Ishikawa (cell line): ENCODE data around the gene STYX.

Source experiments
- CEBPB ChIP-seq: IDR thresholded peaks from 2 replicates; pipeline ENCODE4 v1.6.1; 2012
- CREB1 ChIP-seq: IDR thresholded peaks from 2 replicates; pipeline ENCODE4 v1.6.1; 2012; ENCODE audit warnings: low read depth
- EGR1 ChIP-seq: IDR thresholded peaks from 2 replicates; pipeline ENCODE4 v1.6.1; 2012
- EP300 ChIP-seq: IDR thresholded peaks from 2 replicates; pipeline ENCODE4 v1.6.1; 2012; ENCODE audit warnings: borderline replicate concordance
- FOXM1 ChIP-seq: IDR thresholded peaks from 2 replicates; pipeline ENCODE4 v1.6.1; 2012; ENCODE audit warnings: low read depth, borderline replicate concordance
- NFIC ChIP-seq: IDR thresholded peaks from 2 replicates; pipeline ENCODE4 v1.6.1; 2012
- RAD21 ChIP-seq: IDR thresholded peaks from 2 replicates; pipeline ENCODE4 v1.6.1; 2012; ENCODE audit warnings: low read depth
- TAF1 ChIP-seq: IDR thresholded peaks from 2 replicates; pipeline ENCODE4 v1.6.1; 2012; ENCODE audit warnings: low read depth, mild to moderate bottlenecking
- TCF12 ChIP-seq: IDR thresholded peaks from 2 replicates; pipeline ENCODE4 v1.6.1; 2012; ENCODE audit warnings: low read depth
- TEAD4 ChIP-seq: IDR thresholded peaks from 2 replicates; pipeline ENCODE4 v1.6.1; 2012
- USF1 ChIP-seq: IDR thresholded peaks from 2 replicates; pipeline ENCODE4 v1.6.1; 2012
- YY1 ChIP-seq: IDR thresholded peaks from 2 replicates; pipeline ENCODE4 v1.6.1; 2012; ENCODE audit warnings: low read depth
- ZBTB7A ChIP-seq: IDR thresholded peaks from 2 replicates; pipeline ENCODE4 v1.6.1; 2012; ENCODE audit warnings: low read depth
- TF ChIP-seq, protein P1 (sequence below): IDR thresholded peaks from 2 replicates; pipeline ENCODE4 v1.6.1; 2012
- TF ChIP-seq, protein P2 (sequence below): IDR thresholded peaks from 2 replicates; pipeline ENCODE4 v1.6.1; 2012; ENCODE audit warnings: low read depth, mild to moderate bottlenecking

STYX gene

GRCh38 chr14:52729925-52730708, at the start of gene STYX:
Gene STYX (plus strand): TSS chr14:52730166. CDS start chr14:52730475, 309 bp downstream.
- TF ChIP-seq YY1 (peak; percentile 87), CEBPB (no peak), FOXM1 (no peak), TEAD4 (no peak), EGR1 (peak; percentile 58; the same call in 1 of the 2 replicates), ZBTB7A (peak; percentile 88), EP300 (no peak), CREB1 (no peak; the same call in 1 of the 2 replicates), RAD21 (no peak), TAF1 (peak; percentile 93), NFIC (no peak), TCF12 (no peak), USF1 (no peak)
- TF ChIP-seq, protein P1, sequence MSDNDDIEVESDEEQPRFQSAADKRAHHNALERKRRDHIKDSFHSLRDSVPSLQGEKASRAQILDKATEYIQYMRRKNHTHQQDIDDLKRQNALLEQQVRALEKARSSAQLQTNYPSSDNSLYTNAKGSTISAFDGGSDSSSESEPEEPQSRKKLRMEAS: 0 out of 2 replicates have a peak, but pooled peaks have one; percentile 11
- TF ChIP-seq, protein P2, sequence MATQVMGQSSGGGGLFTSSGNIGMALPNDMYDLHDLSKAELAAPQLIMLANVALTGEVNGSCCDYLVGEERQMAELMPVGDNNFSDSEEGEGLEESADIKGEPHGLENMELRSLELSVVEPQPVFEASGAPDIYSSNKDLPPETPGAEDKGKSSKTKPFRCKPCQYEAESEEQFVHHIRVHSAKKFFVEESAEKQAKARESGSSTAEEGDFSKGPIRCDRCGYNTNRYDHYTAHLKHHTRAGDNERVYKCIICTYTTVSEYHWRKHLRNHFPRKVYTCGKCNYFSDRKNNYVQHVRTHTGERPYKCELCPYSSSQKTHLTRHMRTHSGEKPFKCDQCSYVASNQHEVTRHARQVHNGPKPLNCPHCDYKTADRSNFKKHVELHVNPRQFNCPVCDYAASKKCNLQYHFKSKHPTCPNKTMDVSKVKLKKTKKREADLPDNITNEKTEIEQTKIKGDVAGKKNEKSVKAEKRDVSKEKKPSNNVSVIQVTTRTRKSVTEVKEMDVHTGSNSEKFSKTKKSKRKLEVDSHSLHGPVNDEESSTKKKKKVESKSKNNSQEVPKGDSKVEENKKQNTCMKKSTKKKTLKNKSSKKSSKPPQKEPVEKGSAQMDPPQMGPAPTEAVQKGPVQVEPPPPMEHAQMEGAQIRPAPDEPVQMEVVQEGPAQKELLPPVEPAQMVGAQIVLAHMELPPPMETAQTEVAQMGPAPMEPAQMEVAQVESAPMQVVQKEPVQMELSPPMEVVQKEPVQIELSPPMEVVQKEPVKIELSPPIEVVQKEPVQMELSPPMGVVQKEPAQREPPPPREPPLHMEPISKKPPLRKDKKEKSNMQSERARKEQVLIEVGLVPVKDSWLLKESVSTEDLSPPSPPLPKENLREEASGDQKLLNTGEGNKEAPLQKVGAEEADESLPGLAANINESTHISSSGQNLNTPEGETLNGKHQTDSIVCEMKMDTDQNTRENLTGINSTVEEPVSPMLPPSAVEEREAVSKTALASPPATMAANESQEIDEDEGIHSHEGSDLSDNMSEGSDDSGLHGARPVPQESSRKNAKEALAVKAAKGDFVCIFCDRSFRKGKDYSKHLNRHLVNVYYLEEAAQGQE: 0 out of 2 replicates have a peak, but pooled peaks have one; percentile 13

- no peak for TF ChIP-seq TCF12
- TF ChIP-seq, protein P2: no peak
- no peak for TF ChIP-seq FOXM1
- no peak for TF ChIP-seq YY1
- no peak for TF ChIP-seq USF1
- no peak for TF ChIP-seq CREB1
- no peak for TF ChIP-seq CEBPB
- TF ChIP-seq, protein P1: no peak
- TF ChIP-seq ZBTB7A: no peak
- no peak for TF ChIP-seq NFIC
- TF ChIP-seq EGR1: no peak
- TF ChIP-seq RAD21: no peak
- TF ChIP-seq TAF1: no peak
- no peak for TF ChIP-seq TEAD4
- no peak for TF ChIP-seq EP300
These were observed 45.9 kb upstream of the STYX start for GRCh38 chr14:52683985-52684520.

DNA sequence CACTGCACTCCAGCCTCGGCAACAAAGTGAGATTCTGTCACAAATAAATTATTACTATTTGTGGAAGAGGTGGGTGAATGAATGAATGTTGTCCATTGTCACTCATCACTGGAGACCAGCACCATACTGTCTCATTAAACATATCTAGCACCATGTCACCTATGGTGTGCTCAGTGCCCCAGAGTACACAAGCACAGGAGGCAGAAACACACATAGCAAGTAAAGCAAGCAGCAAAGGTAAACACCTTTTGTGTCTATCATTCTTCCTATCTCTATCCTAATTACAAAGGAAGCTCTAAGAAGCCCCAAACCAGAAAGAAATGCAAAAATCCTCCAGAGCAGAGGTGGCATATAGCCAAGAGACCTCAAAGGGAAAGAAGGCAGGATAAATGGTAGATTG, 43.8 kb upstream of the STYX start:
- TF ChIP-seq YY1 (no peak), TEAD4 (no peak), EP300 (no peak)

DNA sequence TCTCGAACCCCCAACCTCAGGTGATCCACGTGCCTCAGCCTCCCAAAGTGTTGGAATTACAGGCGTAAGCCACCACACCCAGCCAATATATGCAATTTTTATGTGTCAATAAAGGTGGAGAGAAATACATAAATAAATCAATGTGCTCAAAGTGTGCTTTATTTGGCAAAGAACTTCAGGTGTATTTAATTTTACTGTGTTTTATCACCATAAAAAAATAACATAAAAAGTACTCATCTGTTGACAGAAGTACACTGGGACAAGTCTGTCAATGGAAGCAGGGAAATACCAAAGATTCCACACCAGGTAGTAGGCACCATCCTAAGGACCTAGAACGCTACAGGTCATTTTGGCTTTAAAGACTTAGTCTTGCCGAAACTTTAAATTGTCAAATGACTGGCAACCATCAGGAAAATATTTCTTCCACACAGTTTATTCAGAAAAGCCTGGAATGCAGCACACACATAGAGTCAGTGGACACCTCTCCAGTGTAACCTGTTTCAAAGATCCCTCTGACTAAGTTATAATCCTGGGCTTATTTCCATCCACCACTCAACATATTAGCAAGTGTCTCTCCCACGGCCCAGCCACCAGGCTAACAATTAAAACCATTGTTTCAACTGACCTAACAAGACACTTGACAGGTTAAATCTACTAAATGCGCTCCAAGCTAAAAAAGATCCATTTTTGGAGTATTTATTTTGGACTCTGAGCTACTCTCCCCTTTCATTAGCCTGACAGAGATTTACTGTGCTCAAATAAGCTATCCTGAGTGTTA, 38.8 kb upstream of the STYX start:
- TF ChIP-seq USF1 (no peak), TAF1 (no peak), TCF12 (no peak), ZBTB7A (no peak), EGR1 (no peak), YY1 (no peak), CREB1 (no peak), TEAD4 (no peak)

DNA sequence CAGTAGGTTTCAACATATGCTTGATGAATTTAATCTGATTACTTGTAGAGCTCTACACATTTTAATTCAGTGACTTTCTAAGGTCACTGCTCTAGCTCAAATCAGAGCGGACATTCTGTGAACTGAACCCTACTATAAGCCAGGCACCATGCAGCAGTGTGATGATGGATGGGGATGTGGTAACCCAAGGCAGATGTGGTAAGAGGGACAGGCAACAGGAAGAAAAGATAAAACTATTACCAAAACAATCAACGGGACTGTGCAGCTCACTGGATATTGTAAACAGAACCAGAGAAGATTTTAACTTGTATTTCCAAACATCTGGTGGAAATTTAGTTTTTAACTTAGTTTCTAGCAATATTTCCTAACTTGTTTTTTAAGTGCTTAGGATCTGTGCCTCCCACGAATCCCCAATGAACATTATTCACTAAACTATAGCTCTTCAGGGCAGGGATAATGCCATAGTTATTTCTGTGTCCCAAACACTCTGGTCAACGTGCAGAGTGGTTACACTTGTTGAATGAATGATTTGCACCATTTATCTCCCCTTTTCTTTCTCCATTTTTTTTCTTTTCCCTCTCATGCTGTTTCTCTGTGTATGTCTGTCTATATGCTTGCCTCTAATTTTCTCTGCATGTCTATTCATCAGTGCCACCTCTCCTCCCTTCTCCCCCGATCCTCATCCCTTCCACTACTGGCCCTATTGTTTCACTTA, 37.6 kb upstream of the STYX start:
- TF ChIP-seq RAD21: no peak
- no peak for TF ChIP-seq EP300
- TF ChIP-seq TEAD4: no peak
